Thymus (tissue), 11 donors: ENCODE results near the gene PARD6B. TPM values are rescaled to one million over a fixed set of nuclear protein-coding genes. Genes with fewer than 3 reads are reported as not detected.
"Not testable (repeated sequence)": the region's sequence is repeated elsewhere in the genome, so short reads cannot be mapped to it uniquely, and the experiment has no call there.

Experiments used
- DNase-seq, 9 donors: peaks; one replicate each; pipeline ENCODE4 v3.0.0-alpha.2; 2013; ENCODE audit warnings: low spot score in 9 of 9, low read depth in 6 of 9, missing footprints in 1 of 9
- H3K27ac ChIP-seq, 2 donors: one replicate each; pipeline ENCODE4 v1.5.1; 2013; ENCODE audit warnings: control low read depth in 1 of 2, low read depth in 1 of 2, low read length in 1 of 2, mild to moderate bottlenecking in 1 of 2, moderate library complexity in 1 of 2
- H3K27me3 ChIP-seq, 2 donors: one replicate each; pipeline ENCODE4 v1.5.1; 2013; ENCODE audit warnings: low read length in 1 of 2; ENCODE audit not compliant: control insufficient read depth in 2 of 2, insufficient read depth in 1 of 2
- H3K36me3 ChIP-seq, 2 donors: one replicate each; pipeline ENCODE4 v1.5.1; 2013; ENCODE audit warnings: low read length in 1 of 2, mild to moderate bottlenecking in 1 of 2, moderate library complexity in 1 of 2; ENCODE audit not compliant: control insufficient read depth in 2 of 2, insufficient read depth in 2 of 2
- H3K4me1 ChIP-seq, 2 donors: one replicate each; pipeline ENCODE4 v1.5.1; 2013; ENCODE audit warnings: low read length in 2 of 2; ENCODE audit not compliant: control insufficient read depth in 2 of 2, insufficient read depth in 2 of 2
- H3K4me3 ChIP-seq, 2 donors: one replicate each; pipeline ENCODE4 v1.5.1; 2013; ENCODE audit warnings: low read length in 2 of 2, control low read depth in 1 of 2, mild to moderate bottlenecking in 1 of 2
- H3K9me3 ChIP-seq, 2 donors: one replicate each; pipeline ENCODE4 v1.5.1; 2013; ENCODE audit warnings: low read length in 1 of 2, mild to moderate bottlenecking in 1 of 2; ENCODE audit not compliant: control insufficient read depth in 2 of 2, insufficient read depth in 1 of 2
- WGBS: extraction: QIAGEN DNeasy Blood & Tissue Kit; methylation state at CpG from one replicate; pipeline ENCODE4 v1.1.7; 2013; 5-methylcytosine and 5-hydroxymethylcytosine counted together
- polyA plus RNA-seq: library from polyadenylated mRNA; stranded (reverse); fragments of 200-250 nt; gene quantifications from one replicate; pipeline ENCODE4 v1.2.3, GENCODE V29; 2013
- total RNA-seq: library from RNA; stranded (reverse); fragments of 120-200 nt; gene quantifications from one replicate; pipeline ENCODE4 v1.2.4, GENCODE V29; 2013
- donor health status: healthy.

PARD6B gene
- total and polyA plus RNA-seq, 2 donors = 3.1 to 3.7 TPM

- 95% methylated on average over 11 of the region's 11 CpGs for WGBS
- Histone ChIP-seq H3K4me1 (no peaks in the 10 kb centered on the region), H3K9me3 (no peaks in the 10 kb centered on the region), H3K27me3 (no peaks in the 10 kb centered on the region), H3K4me3 (no peak overlapping the region), H3K36me3 (no peaks in the 10 kb centered on the region), H3K27ac (no peak overlapping the region)
- no peak for DNase-seq
Measured at GRCh38 chr20:50701041-50701963, 30.1 kb upstream of the PARD6B start.

DNA sequence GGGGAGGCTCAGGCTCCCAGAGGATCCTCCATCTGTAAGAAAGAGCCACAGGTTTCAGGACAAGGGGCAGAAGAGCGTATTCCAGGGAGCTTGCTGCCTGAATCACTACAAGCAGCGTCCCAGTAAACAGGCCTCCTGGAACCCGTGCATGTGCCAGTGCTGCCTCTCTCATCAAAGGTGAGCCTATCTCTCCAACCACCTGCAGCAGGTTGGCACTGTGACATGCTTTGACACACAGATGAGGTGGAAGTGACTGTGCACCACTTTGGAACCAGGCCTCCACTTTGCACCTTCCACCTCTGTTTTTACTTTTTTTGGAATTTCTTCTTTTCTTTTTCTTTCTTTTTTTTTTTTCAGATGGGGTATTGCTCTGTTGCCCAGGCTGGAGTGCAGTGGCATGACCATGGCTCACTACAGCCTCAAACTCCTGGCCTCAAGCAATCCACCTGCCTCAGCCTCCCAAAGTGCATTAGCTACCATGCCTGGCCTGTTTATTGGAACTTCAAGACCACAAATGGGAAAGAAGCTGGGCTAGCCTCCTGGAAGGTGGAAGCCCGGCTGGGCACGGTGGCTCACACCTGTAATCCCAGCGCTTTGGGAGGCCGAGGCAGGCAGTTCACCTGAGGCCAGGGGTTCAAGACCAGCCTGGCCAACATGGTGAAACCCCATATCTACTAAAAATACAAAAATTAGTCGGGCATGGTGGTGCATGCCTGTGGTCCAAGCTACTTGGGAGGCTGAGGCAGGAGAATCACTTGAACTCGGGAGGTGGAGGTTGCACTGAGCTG lies 27.5 kb upstream of the PARD6B start:
- WGBS = 89% methylated on average over 9 of the region's 9 CpGs
- H3K27ac ChIP-seq = not testable (repeated sequence)

GRCh38 chr20:50704514-50704913 lies 26.9 kb upstream of the PARD6B start:
- 94% methylated on average over 4 of the region's 4 CpGs for WGBS
- Histone ChIP-seq H3K4me3 (no peak overlapping the region), H3K36me3 (no peaks in the 10 kb centered on the region), H3K27ac (no peak overlapping the region), H3K4me1 (no peaks in the 10 kb centered on the region), H3K27me3 (no peaks in the 10 kb centered on the region), H3K9me3 (no peaks in the 10 kb centered on the region)
- no peak for DNase-seq

More for the DNA sequence above, 27.5 kb upstream of the PARD6B start:
- not testable (repeated sequence) for H3K27me3 ChIP-seq, H3K4me1 ChIP-seq, H3K9me3 ChIP-seq, H3K4me3 ChIP-seq, DNase-seq, H3K36me3 ChIP-seq

DNA sequence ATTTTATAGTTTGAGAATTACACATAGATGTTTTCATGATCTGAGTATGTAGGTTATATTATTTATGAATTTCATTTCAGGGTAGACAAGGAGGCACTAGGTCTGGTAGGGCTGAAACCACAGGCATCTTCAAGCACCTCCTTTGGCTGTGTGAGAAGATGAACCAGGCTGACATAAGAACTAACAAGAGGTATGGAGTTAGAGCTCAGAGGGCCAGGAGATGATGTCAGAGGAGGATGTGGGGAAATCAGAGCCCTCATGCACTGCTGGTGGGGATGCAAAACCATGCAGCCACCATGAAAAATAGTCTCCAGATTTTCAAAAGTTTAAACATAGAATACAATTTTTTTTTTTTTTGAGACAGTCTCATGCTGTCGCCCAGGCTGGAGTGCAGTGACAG lies 26.4 kb upstream of the PARD6B start:
- Histone ChIP-seq H3K4me3 (no peak overlapping the region), H3K36me3 (no peaks in the 10 kb centered on the region), H3K27ac (no peak overlapping the region), H3K9me3 (no peaks in the 10 kb centered on the region), H3K27me3 (no peaks in the 10 kb centered on the region), H3K4me1 (no peaks in the 10 kb centered on the region)
- 92% methylated on average over 1 of the region's 1 CpG for WGBS
- DNase-seq = no peak

DNA sequence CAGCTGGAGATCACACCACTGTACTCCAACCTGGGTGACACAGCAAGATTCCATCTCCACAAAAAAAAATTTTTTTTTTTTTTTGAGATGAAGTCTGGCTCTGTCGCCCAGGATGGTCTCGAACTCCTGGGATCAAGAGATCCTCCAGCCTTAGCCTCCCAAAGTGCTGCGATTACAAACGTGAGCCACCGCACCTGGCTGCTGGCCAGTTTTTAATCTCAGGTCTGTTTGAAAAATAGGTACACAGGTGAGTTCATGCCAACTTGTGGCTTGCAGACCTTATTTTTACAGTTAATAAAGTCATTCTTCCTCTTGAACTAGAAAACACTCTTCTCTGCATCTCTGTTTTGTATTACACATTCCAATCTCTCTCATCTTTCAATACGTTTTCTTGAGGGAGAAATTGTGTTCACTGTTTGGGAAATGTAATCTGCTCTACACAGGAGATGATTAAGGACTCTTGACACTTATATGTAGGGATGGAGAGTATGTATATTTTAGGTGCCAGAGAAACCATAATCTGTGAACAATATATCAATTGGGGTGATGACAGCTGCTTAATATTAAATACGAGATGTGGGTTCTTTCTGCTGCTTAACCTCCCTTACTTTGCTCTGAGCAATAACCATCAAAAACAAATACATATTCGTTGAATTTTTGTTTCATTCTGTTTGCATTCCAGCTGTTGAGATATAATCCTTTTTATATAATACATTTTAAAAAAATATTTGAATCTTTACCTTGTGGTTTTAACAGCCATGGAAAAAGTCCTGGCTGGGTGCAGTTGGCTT lies 22.3 kb upstream of the PARD6B start:
- Histone ChIP-seq H3K4me3 (no peak overlapping the region), H3K27ac (no peak overlapping the region)
- WGBS = 91% methylated on average over 8 of the region's 8 CpGs

DNA sequence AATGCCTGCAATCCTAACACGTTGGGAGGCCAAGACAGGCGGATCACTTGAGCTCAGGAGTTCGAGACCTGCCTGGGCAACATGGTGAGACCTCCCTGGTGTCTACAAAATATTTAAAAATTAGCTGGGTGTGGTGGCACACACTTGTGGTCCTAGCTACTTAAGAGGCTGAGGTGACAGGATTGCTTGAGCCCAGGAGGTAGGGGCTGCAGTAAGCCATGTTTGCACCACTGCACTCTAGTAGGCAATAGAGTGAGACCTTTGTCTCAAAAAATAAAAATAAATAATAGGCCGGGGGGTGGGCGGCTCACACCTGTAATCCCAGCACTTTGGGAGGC lies 21.8 kb upstream of the PARD6B start:
- no peak for DNase-seq
- H3K4me3 ChIP-seq = no peak overlapping the region
- H3K36me3 ChIP-seq = no peaks in the 10 kb centered on the region
- H3K4me1 ChIP-seq = no peaks in the 10 kb centered on the region
- peaks cover 0 to 2% of the 10 kb centered on the region in 2 donors for H3K27me3 ChIP-seq
- WGBS = 83% methylated on average over 5 of the region's 5 CpGs
- H3K9me3 ChIP-seq = no peaks in the 10 kb centered on the region
- no peak overlapping the region for H3K27ac ChIP-seq

More for the DNA sequence above, 22.3 kb upstream of the PARD6B start:
- Histone ChIP-seq H3K9me3 (no peaks in the 10 kb centered on the region), H3K27me3 (peaks cover 0 to 2% of the 10 kb centered on the region in 2 donors), H3K4me1 (no peaks in the 10 kb centered on the region), H3K36me3 (no peaks in the 10 kb centered on the region)
- no peak for DNase-seq

DNA sequence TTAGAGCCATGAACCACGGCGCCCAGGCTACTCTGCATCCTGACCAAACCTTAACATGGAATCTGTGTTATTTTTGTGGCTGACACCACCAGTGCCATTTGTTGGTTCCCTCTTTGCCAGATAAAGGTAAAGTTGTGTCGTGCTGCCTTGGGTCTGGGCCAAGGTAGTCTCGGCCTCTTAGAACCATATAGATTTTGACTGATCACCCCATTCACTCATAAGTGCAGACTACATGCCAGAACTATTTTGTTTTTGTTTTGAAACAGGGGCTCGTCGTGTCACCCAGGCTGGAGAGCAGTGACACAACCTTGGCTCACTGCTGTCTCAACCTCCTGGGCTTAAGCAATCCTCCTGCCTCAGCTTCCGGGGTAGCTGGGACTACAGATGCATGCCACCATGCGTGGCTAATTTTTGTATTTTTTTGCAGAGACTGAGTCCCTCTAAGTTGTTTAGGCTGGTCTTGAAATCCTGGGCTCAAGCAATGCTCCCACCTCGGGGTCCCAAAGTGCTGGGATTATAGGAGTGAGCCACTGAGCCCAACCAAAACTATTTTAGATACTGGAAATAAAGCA lies 20.8 kb upstream of the PARD6B start:
- no peak for DNase-seq
- H3K4me3 ChIP-seq = no peak overlapping the region
- WGBS = 92% methylated on average over 9 of the region's 9 CpGs
- H3K27ac ChIP-seq = no peak overlapping the region
- H3K9me3 ChIP-seq = no peaks in the 10 kb centered on the region
- peaks cover 0 to 4% of the 10 kb centered on the region in 2 donors for H3K27me3 ChIP-seq
- no peaks in the 10 kb centered on the region for H3K36me3 ChIP-seq
- H3K4me1 ChIP-seq = no peaks in the 10 kb centered on the region

DNA sequence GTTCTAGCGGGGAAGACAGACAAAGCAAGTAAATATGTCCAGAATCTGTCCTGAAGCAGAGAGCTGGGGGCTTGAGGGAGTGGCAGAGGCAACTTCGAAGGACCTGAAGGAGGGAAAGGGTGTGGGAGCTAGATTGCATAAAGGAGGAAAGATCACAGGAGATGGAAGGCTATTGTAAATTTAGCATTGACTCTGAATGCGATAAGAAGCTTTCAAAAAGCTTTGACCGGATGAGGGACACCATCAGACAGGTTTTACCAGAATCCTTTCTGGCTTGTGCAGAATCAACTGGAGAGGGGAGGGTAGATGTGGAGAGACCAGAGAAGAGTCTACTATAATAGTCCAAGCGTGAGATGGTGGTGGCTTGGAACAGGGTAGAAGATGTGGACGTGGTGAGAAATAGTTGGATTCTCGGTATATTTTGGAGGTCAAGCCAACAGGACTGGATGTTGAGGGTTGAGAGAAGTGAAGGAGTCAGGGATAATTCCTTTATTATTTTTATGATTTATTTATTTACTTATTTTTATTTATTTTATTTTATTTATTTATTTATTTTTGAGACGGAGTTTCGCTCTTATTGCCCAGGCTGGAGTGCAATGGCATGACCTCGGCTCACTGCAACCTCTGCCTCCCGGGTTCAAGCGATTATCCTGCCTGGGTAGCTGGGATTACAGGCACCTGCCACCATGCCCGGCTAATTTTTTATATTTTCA lies 20.1 kb upstream of the PARD6B start:
- H3K4me1 ChIP-seq = no peaks in the 10 kb centered on the region
- peaks cover 0 to 5% of the 10 kb centered on the region in 2 donors for H3K27me3 ChIP-seq
- WGBS = 97% methylated on average over 13 of the region's 13 CpGs
- H3K4me3 ChIP-seq = no peak overlapping the region
- H3K27ac ChIP-seq = no peak overlapping the region
- H3K9me3 ChIP-seq = no peaks in the 10 kb centered on the region
- no peaks in the 10 kb centered on the region for H3K36me3 ChIP-seq
- DNase-seq = no peak
